Endothelial cell (in vitro differentiated cells): ENCODE data around the gene FOXA1. TPM values are rescaled to one million over a fixed set of nuclear protein-coding genes. Genes with fewer than 3 reads are reported as not detected.

ENCODE experiments used
- DNase-seq: peaks from one replicate; pipeline ENCODE4 v3.0.0; 2021; ENCODE audit warnings: low spot score
- H3K27ac Mint-ChIP-seq: one replicate; pipeline ENCODE4 v1.8.0; 2021; ENCODE audit warnings: mixed read lengths, inconsistent platforms; ENCODE audit not compliant: unreplicated experiment
- H3K27me3 Mint-ChIP-seq: one replicate; pipeline ENCODE4 v1.8.0; 2021; ENCODE audit warnings: mild to moderate bottlenecking, moderate library complexity, mixed read lengths, inconsistent platforms; ENCODE audit not compliant: unreplicated experiment
- H3K36me3 Mint-ChIP-seq: one replicate; pipeline ENCODE4 v1.8.0; 2021; ENCODE audit warnings: mild to moderate bottlenecking, low read depth, mixed read lengths, inconsistent platforms; ENCODE audit not compliant: unreplicated experiment
- H3K4me1 Mint-ChIP-seq: one replicate; pipeline ENCODE4 v1.8.0; 2021; ENCODE audit warnings: mild to moderate bottlenecking, mixed read lengths, inconsistent platforms; ENCODE audit not compliant: unreplicated experiment
- H3K4me3 Mint-ChIP-seq: one replicate; pipeline ENCODE4 v1.8.0; 2021; ENCODE audit warnings: mild to moderate bottlenecking, mixed read lengths, inconsistent platforms; ENCODE audit not compliant: unreplicated experiment
- H3K9me3 Mint-ChIP-seq: one replicate; pipeline ENCODE4 v1.8.0; 2021; ENCODE audit warnings: mixed read lengths, inconsistent platforms; ENCODE audit not compliant: unreplicated experiment
- total RNA-seq: library from RNA; stranded (reverse); fragmentation: NEBNext Ultra II Directional; extraction: Animal tissue kit (Norgen Biotek cat#: 25700); gene quantifications from one replicate; pipeline ENCODE4 v1.2.1, GENCODE V29; 2021; ENCODE audit not compliant: unreplicated experiment
- TF ChIP-seq, protein P1 (sequence below): fragments of 200-600 bp; sonication (generic); IDR thresholded peaks from one replicate; pipeline ENCODE4 v1.5.0; 2021; ENCODE audit warnings: antibody characterized with exemption; ENCODE audit not compliant: unreplicated experiment

FOXA1 gene
- total RNA-seq, 1 donor from 2014 or later: 5.2 TPM

DNA sequence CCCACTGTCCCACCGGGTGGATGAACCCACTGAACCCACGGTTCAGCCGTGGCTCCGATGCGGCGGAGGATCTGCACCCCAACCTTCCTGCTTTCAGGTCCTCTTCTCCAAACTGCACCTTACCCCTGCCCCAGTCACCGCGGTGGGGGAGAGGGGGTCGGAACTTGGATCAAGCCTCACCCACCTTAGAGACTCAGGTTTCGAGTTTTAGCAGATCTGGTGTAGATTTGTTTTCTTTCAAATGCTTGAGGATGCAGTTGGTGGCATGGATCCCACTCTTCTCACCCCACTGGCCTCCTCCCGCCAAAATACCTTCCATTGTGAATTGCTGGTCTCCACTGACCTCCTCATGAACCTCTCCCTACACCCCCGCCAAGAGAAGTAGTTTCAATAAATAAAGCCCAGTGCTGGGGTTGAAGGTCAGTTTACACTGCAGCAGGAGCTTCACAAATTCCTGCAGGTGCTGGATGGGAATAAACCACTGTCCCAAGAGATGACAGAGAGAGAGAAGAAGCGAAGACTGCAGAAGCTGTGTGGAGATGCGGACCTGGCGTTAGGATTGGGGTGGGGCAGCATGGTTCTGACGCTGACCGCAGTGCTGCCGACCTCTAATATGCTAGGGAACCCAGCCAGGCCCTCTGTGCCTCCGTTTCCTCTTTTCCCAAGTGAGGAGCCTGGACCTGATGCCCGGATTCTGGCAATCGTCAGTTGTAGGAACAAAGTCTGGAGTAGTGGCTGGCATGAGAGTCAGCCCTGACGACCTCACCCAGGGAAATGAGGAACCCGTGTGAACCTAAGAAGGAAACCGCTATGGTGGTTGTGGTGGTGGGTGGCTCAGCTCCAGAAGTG, 7.8 kb upstream of the FOXA1 start:
- Mint-ChIP-seq H3K4me1 (peaks cover 2% of the 10 kb centered on the region), H3K4me3 (no peak overlapping the region), H3K27me3 (peaks cover 38% of the 10 kb centered on the region), H3K36me3 (no peaks in the 10 kb centered on the region), H3K27ac (no peak overlapping the region), H3K9me3 (no peaks in the 10 kb centered on the region)
- TF ChIP-seq, protein P1, sequence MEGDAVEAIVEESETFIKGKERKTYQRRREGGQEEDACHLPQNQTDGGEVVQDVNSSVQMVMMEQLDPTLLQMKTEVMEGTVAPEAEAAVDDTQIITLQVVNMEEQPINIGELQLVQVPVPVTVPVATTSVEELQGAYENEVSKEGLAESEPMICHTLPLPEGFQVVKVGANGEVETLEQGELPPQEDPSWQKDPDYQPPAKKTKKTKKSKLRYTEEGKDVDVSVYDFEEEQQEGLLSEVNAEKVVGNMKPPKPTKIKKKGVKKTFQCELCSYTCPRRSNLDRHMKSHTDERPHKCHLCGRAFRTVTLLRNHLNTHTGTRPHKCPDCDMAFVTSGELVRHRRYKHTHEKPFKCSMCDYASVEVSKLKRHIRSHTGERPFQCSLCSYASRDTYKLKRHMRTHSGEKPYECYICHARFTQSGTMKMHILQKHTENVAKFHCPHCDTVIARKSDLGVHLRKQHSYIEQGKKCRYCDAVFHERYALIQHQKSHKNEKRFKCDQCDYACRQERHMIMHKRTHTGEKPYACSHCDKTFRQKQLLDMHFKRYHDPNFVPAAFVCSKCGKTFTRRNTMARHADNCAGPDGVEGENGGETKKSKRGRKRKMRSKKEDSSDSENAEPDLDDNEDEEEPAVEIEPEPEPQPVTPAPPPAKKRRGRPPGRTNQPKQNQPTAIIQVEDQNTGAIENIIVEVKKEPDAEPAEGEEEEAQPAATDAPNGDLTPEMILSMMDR: no peak
- DNase-seq: no peak

DNA sequence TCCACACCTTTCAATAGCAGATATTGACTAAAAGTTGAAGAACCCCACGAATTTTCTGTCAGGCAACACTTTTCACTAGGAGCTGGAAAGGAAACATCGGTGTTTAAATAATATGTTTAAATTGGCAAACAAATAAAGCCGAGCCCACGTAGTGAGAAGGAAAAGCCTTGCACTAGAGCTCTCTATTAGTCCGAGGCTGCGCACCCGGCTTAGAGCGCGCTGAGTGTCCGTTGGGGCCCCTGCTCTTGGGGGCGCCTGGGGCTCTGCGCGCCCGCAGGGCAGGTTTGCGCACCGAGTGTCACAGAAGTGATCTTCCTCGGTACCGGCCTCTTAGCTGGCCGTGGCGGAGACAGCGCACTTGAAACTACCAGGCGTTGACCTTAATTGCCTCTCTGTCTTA, 6.8 kb upstream of the FOXA1 start:
- Mint-ChIP-seq H3K27ac (no peak overlapping the region), H3K36me3 (no peaks in the 10 kb centered on the region), H3K4me3 (no peak overlapping the region), H3K4me1 (peaks cover 6% of the 10 kb centered on the region), H3K27me3 (peaks cover 46% of the 10 kb centered on the region), H3K9me3 (no peaks in the 10 kb centered on the region)
- TF ChIP-seq, protein P1: no peak
- no peak for DNase-seq

DNA sequence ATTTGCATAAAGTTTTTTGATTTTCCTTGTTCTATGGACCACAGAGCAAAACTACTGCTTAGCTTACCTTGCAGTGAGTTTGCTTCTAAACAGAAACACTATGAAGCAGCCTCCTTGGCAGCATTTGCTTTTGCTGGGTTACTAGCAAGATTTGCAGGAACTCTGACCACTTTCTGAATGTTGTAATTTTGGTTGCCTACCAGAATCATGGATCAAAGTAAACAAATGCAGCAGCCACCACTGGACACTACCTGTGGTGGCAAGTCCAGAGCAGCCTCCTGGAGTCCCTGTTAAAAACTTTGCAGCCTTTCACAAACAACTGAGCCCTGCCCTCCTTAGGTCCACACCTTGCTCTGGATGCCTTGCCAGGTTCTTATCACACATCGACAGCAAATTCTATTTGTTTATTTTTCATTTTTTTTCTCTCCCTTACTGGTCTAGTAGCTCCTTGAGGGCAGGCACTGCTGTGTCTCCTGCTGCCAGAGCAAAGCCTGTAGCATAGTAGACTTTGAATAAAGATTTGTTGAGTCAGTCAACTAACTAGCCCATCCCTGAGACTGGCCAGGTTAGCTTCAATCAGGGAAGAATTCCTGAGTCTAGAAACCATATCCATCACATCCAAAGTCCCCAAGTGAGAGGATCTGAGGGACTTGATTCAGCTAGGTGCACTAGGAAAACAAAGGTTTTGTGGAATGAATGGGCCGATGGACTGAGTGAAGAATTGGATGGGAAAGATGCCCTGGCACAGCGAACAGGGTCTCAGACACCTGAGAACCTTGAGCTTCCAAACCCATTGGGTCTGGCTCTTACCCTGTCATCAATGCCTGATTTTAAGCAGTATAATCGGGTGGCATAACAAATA, 6.1 kb upstream of the FOXA1 start:
- H3K36me3 Mint-ChIP-seq: no peaks in the 10 kb centered on the region
- no peak for DNase-seq
- no peaks in the 10 kb centered on the region for H3K9me3 Mint-ChIP-seq
- peaks cover 13% of the 10 kb centered on the region for H3K4me1 Mint-ChIP-seq
- no peak overlapping the region for H3K27ac Mint-ChIP-seq
- peak overlapping the region; percentile 58 for H3K4me3 Mint-ChIP-seq
- TF ChIP-seq, protein P1: no peak
- H3K27me3 Mint-ChIP-seq: peaks cover 47% of the 10 kb centered on the region

DNA sequence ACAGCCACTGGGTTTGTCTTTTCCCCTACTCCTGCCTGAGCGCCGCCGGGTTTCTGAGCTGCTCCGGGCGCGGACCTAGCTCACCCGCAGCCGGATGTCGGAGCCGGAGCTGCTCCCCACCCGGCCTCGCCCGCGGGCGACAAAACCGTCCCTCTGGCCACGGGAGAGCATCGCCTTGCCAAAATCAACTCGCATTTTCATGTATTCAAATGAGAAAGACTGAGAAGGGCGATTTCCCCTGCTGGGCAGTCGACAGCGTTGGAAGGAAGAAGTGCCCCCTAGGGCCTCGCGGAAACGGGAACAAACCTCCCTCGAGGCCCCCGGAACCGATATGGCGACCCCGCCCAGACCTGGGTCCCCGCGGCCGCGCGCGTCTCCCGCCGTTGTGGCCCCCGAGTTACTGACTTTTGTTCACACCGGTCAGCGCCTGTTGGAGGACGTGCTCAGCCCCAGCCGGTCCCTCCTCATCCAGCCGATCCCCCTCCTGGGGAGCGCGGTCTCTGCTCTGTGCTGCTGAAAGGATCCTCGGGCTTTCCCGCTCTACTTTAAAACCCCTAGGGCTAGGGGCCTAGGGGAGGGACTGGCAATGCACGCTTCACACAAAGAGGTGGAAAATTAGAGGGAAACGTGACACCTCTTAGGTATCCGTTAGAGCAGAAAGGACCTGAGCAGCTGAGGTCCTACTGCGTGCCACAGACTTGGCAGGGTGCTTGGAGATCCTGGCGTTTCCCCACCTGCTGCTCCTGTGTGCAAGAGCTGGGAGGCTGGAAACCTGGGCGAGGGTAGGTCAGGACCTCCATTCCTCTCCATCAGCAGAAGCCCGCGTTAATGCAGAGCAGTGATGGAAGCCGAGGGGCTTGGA, 4.7 kb upstream of the FOXA1 start:
- no peaks in the 10 kb centered on the region for H3K9me3 Mint-ChIP-seq
- no peak overlapping the region for H3K27ac Mint-ChIP-seq
- peaks cover 49% of the 10 kb centered on the region for H3K27me3 Mint-ChIP-seq
- TF ChIP-seq, protein P1: no peak
- peaks cover 17% of the 10 kb centered on the region for H3K4me1 Mint-ChIP-seq
- no peaks in the 10 kb centered on the region for H3K36me3 Mint-ChIP-seq
- peak overlapping the region; percentile 81 for H3K4me3 Mint-ChIP-seq
- peak; percentile 32 for DNase-seq
